Caco-2 (cell line): ENCODE measurements around the gene NAALADL2. TPM values are rescaled to one million over a fixed set of nuclear protein-coding genes. Genes with fewer than 3 reads are reported as not detected.

ENCODE experiments used
- BruUV-seq: library from RNA; stranded (reverse); fragments of 400-500 nt; replicated peaks from 2 replicates; lab custom pipeline; 2021; lab: Mats Ljungman, UMichigan
- CTCF ChIA-PET: fragments of 300-600 bp; sonication (Branson Sonifier 250); formaldehyde crosslinking; loops from one replicate; lab custom pipeline; 2022; ENCODE audit warnings: antibody characterized with exemption; lab: Charles Lee
- POLR2A ChIA-PET: fragments of 300-600 bp; sonication (Branson Sonifier 250); formaldehyde crosslinking; loops from one replicate; lab custom pipeline; 2022; ENCODE audit warnings: antibody characterized with exemption; lab: Charles Lee
- DNase-seq, 2 experiments: peaks; one replicate each; pipeline versions ENCODE4 v3.0.0 to v3.0.0-alpha.2; 2020 to 2022
- H3K27me3 ChIP-seq: replicated peaks from 2 replicates; pipeline ENCODE4 v1.6.0; 2011; ENCODE audit warnings: low read length; ENCODE audit not compliant: control insufficient read depth, insufficient read depth
- H3K36me3 ChIP-seq: 2 replicates; pipeline ENCODE4 v1.5.1; 2011; ENCODE audit warnings: low read length; ENCODE audit not compliant: control insufficient read depth, insufficient read depth
- H3K4me1 ChIP-seq: fragments of 250-450 bp; sonication (Bioruptor Pico); 2 replicates; pipeline ENCODE4 v1.5.1; 2020; ENCODE audit warnings: mild to moderate bottlenecking
- H3K4me3 ChIP-seq: 2 replicates; pipeline ENCODE4 v1.5.1; 2011; ENCODE audit warnings: low read depth, mild to moderate bottlenecking, control low read depth, low read length
- H3K9me3 ChIP-seq: fragments of 250-450 bp; sonication (Bioruptor Pico); 2 replicates; pipeline ENCODE4 v1.5.1; 2020; ENCODE audit warnings: mild to moderate bottlenecking, moderate library complexity
- H3K27ac Mint-ChIP-seq: one replicate; pipeline ENCODE4 v1.8.0; 2022; ENCODE audit warnings: mixed read lengths; ENCODE audit not compliant: unreplicated experiment
- H3K27me3 Mint-ChIP-seq: one replicate; pipeline ENCODE4 v1.8.0; 2022; ENCODE audit warnings: mixed read lengths; ENCODE audit not compliant: insufficient read depth, unreplicated experiment
- H3K36me3 Mint-ChIP-seq: one replicate; pipeline ENCODE4 v1.8.0; 2022; ENCODE audit warnings: mild to moderate bottlenecking, mixed read lengths; ENCODE audit not compliant: insufficient read depth, unreplicated experiment
- H3K4me1 Mint-ChIP-seq: one replicate; pipeline ENCODE4 v1.8.0; 2022; ENCODE audit warnings: low read depth, mixed read lengths; ENCODE audit not compliant: unreplicated experiment
- H3K4me3 Mint-ChIP-seq: one replicate; pipeline ENCODE4 v1.8.0; 2022; ENCODE audit warnings: mild to moderate bottlenecking, moderate library complexity, mixed read lengths; ENCODE audit not compliant: unreplicated experiment
- H3K9me3 Mint-ChIP-seq: one replicate; pipeline ENCODE4 v1.8.0; 2022; ENCODE audit warnings: mixed read lengths; ENCODE audit not compliant: unreplicated experiment
- CTCF ChIP-seq, 2 experiments: fragments of 200-600 bp in 1 of 2; IDR thresholded peaks; 1 replicate in 1 of 2; 2 replicates in 1 of 2; pipeline versions ENCODE4 v1.5.1 to v1.8.0; 2011 to 2022; ENCODE audit warnings: antibody characterized with exemption in 1 of 2, control low read depth in 1 of 2, inconsistent platforms in 1 of 2, low read depth in 1 of 2, low read length in 1 of 2, mild to moderate bottlenecking in 1 of 2, moderate library complexity in 1 of 2; ENCODE audit not compliant: insufficient read depth in 1 of 2, severe bottlenecking in 1 of 2, unreplicated experiment in 1 of 2
- intact Hi-C: fragments of 100-400 bp; cut with micrococcal nuclease; formaldehyde crosslinking; loops from one replicate; pipeline ENCODE4 v1.10.0; 2022; ENCODE audit not compliant: unreplicated experiment
- total RNA-seq: library from RNA; stranded (reverse); gene quantifications from 2 replicates; pipeline ENCODE4 v1.2.3, GENCODE V29; 2022

The NAALADL2 gene
- total RNA-seq, 1 experiment from 2014 or later: 4.4 TPM

- Histone ChIP-seq H3K36me3 (no peaks in the 10 kb centered on the region), H3K4me3 (no peak overlapping the region), H3K4me1 (no peaks in the 10 kb centered on the region), H3K27me3 (no peaks in the 10 kb centered on the region), H3K9me3 (no peaks in the 10 kb centered on the region)
- Mint-ChIP-seq H3K27me3 (no peaks in the 10 kb centered on the region), H3K36me3 (no peaks in the 10 kb centered on the region), H3K27ac (no peak overlapping the region), H3K4me1 (no peaks in the 10 kb centered on the region), H3K9me3 (no peaks in the 10 kb centered on the region), H3K4me3 (no peak overlapping the region)
- TF ChIP-seq CTCF (IDR thresholded peaks at IDR 0.05; ENCODE audit: insufficient read depth in 1 of 2, low read depth in 1 of 2, low read length in 1 of 2, severe bottlenecking in 1 of 2, unreplicated experiment in 1 of 2): no peak
- DNase-seq: no peak
- POLR2A ChIA-PET: no interaction called here
- intact Hi-C loops: no loop called here
- CTCF ChIA-PET: no interaction called here
- BruUV-seq: no TSS peak
Observed at GRCh38 chr3:175272392-175272791, 413.3 kb downstream of the NAALADL2 start.

- no peaks in the 10 kb centered on the region for H3K36me3 Mint-ChIP-seq
- H3K27me3 Mint-ChIP-seq: no peaks in the 10 kb centered on the region
- H3K4me3 Mint-ChIP-seq: no peak overlapping the region
- no peaks in the 10 kb centered on the region for H3K36me3 ChIP-seq
- no peak for DNase-seq
- ChIA-PET CTCF (no interaction called here), POLR2A (no interaction called here)
- intact Hi-C loops: no loop called here
- H3K4me1 Mint-ChIP-seq: no peaks in the 10 kb centered on the region
- no peaks in the 10 kb centered on the region for H3K4me1 ChIP-seq
- no peak overlapping the region for H3K27ac Mint-ChIP-seq
- H3K4me3 ChIP-seq: no peak overlapping the region
- no peaks in the 10 kb centered on the region for H3K27me3 ChIP-seq
- TF ChIP-seq CTCF (IDR thresholded peaks at IDR 0.05; ENCODE audit: insufficient read depth in 1 of 2, low read depth in 1 of 2, low read length in 1 of 2, severe bottlenecking in 1 of 2, unreplicated experiment in 1 of 2): no peak
- no peaks in the 10 kb centered on the region for H3K9me3 ChIP-seq
- H3K9me3 Mint-ChIP-seq: no peaks in the 10 kb centered on the region
- BruUV-seq: no TSS peak
Observed at GRCh38 chr3:175273573-175273972, 414.4 kb downstream of the NAALADL2 start.

GRCh38 chr3:175274056-175274455 lies 414.9 kb downstream of the NAALADL2 start:
- intact Hi-C loops: no loop called here
- Mint-ChIP-seq H3K4me3 (no peak overlapping the region), H3K9me3 (no peaks in the 10 kb centered on the region), H3K27ac (no peak overlapping the region), H3K36me3 (no peaks in the 10 kb centered on the region), H3K27me3 (no peaks in the 10 kb centered on the region), H3K4me1 (no peaks in the 10 kb centered on the region)
- Histone ChIP-seq H3K4me3 (no peak overlapping the region), H3K9me3 (no peaks in the 10 kb centered on the region), H3K27me3 (no peaks in the 10 kb centered on the region), H3K36me3 (no peaks in the 10 kb centered on the region), H3K4me1 (no peaks in the 10 kb centered on the region)
- ChIA-PET CTCF (no interaction called here), POLR2A (no interaction called here)
- no peak for DNase-seq
- TF ChIP-seq CTCF (IDR thresholded peaks at IDR 0.05; ENCODE audit: insufficient read depth in 1 of 2, low read depth in 1 of 2, low read length in 1 of 2, severe bottlenecking in 1 of 2, unreplicated experiment in 1 of 2): no peak
- BruUV-seq: no TSS peak
